H1 (cell line): Measurements from ENCODE around the gene STIM2. TPM values are rescaled to one million over a fixed set of nuclear protein-coding genes. Genes with fewer than 3 reads are reported as not detected.

ENCODE experiments used
- CTCF ChIA-PET: fragments of 300-600 bp; sonication (Branson Sonifier 250); formaldehyde crosslinking; loops from one replicate; lab custom pipeline; 2021; ENCODE audit not compliant: partially characterized antibody; lab: Charles Lee
- POLR2A ChIA-PET: fragments of 300-600 bp; sonication (Branson Sonifier 250); formaldehyde crosslinking; loops from one replicate; lab custom pipeline; 2021; ENCODE audit warnings: inconsistent platforms; ENCODE audit not compliant: partially characterized antibody; lab: Charles Lee
- DNase-seq, 2 experiments: peaks; one replicate each; pipeline versions ENCODE4 v3.0.0 to v3.0.0-alpha.2; 2010 to 2022; ENCODE audit warnings: low spot score in 2 of 2, low read depth in 1 of 2, mixed read lengths in 1 of 2
- FAIRE-seq: peaks from 2 replicates; lab custom pipeline; 2011; peaks lifted over from hg19 to GRCh38; lab: Jason Lieb, UNC
- H2AFZ ChIP-seq: 2 replicates; pipeline ENCODE4 v1.8.1; 2012; ENCODE audit warnings: low read length, inconsistent platforms
- H2AK5ac ChIP-seq: 2 replicates; pipeline ENCODE4 v1.6.1; 2013; ENCODE audit warnings: low read depth, low read length
- H2BK120ac ChIP-seq: replicated peaks from 2 replicates; pipeline ENCODE3; 2013; ENCODE audit warnings: low read depth, low read length, inconsistent platforms
- H2BK12ac ChIP-seq: 2 replicates; pipeline ENCODE4 v1.6.1; 2013; ENCODE audit warnings: low read depth, low read length
- H2BK15ac ChIP-seq: 2 replicates; pipeline ENCODE4 v1.6.1; 2013; ENCODE audit warnings: low read length
- H2BK20ac ChIP-seq: 2 replicates; pipeline ENCODE4 v1.6.1; 2013; ENCODE audit warnings: low read length
- H2BK5ac ChIP-seq: 2 replicates; pipeline ENCODE4 v1.6.1; 2013; ENCODE audit warnings: low read depth, low read length
- H3K14ac ChIP-seq: 2 replicates; pipeline ENCODE4 v1.6.1; 2013; ENCODE audit warnings: inconsistent platforms; ENCODE audit not compliant: insufficient read length
- H3K18ac ChIP-seq: 2 replicates; pipeline ENCODE4 v1.6.1; 2013; ENCODE audit warnings: low read length; ENCODE audit errors: extremely low read depth
- H3K23ac ChIP-seq: 2 replicates; pipeline ENCODE4 v1.6.1; 2013; ENCODE audit warnings: inconsistent platforms; ENCODE audit not compliant: insufficient read length
- H3K23me2 ChIP-seq: 2 replicates; pipeline ENCODE4 v1.6.1; 2013; ENCODE audit warnings: low read depth, low read length
- H3K27ac ChIP-seq: 2 replicates; pipeline ENCODE4 v1.6.1; 2011; ENCODE audit warnings: low read depth, low read length, inconsistent platforms
- H3K27me3 ChIP-seq, 4 experiments: replicated peaks in 1 of 4; 1 replicate in 1 of 4; 2 replicates in 3 of 4; pipeline versions ENCODE4 v1.6.1 to v1.8.1; 2011 to 2013; ENCODE audit warnings: low read length in 3 of 4, mild to moderate bottlenecking in 3 of 4, inconsistent platforms in 2 of 4, mixed read lengths in 2 of 4, moderate library complexity in 1 of 4; ENCODE audit not compliant: control insufficient read depth in 3 of 4, insufficient read depth in 3 of 4; ENCODE audit errors: extremely low read depth in 1 of 4
- H3K36me3 ChIP-seq, 4 experiments: 2 replicates each; pipeline versions ENCODE4 v1.6.1 to v1.8.1; 2011 to 2013; ENCODE audit warnings: mild to moderate bottlenecking in 4 of 4, low read length in 3 of 4, moderate library complexity in 2 of 4, control low read depth in 1 of 4, inconsistent platforms in 1 of 4; ENCODE audit not compliant: insufficient read depth in 4 of 4, control insufficient read depth in 2 of 4
- H3K4ac ChIP-seq: replicated peaks from 2 replicates; pipeline ENCODE3; 2013; ENCODE audit warnings: low read length, low read depth, mixed read lengths, inconsistent platforms; ENCODE audit not compliant: insufficient read length
- H3K4me1 ChIP-seq, 4 experiments: replicated peaks in 1 of 4; 1 replicate in 1 of 4; 2 replicates in 3 of 4; pipeline versions ENCODE4 v1.6.1 to v1.8.1; 2011 to 2013; ENCODE audit warnings: low read length in 3 of 4, inconsistent platforms in 2 of 4, mixed read lengths in 1 of 4; ENCODE audit not compliant: insufficient read depth in 4 of 4, control insufficient read depth in 3 of 4
- H3K4me2 ChIP-seq, 2 experiments: 2 replicates each; pipeline versions ENCODE4 v1.6.1 to v1.8.1; 2011 to 2013; ENCODE audit warnings: low read depth in 2 of 2, low read length in 2 of 2, control low read depth in 1 of 2, inconsistent platforms in 1 of 2, mild to moderate bottlenecking in 1 of 2; ENCODE audit not compliant: insufficient read depth in 1 of 2
- H3K4me3 ChIP-seq, 4 experiments: fragments of 200-600, 300-600 bp in 1 of 4; sonication (generic), shearing (Covaris generic), sonication (Bioruptor Twin) in 1 of 4; 2 replicates each; pipeline versions ENCODE4 v1.5.1 to v1.8.1; 2011 to 2016; ENCODE audit warnings: low read length in 4 of 4, low read depth in 3 of 4, control low read depth in 2 of 4, inconsistent platforms in 2 of 4, mild to moderate bottlenecking in 2 of 4, mixed read lengths in 1 of 4, moderate library complexity in 1 of 4; ENCODE audit not compliant: insufficient read depth in 2 of 4; ENCODE audit errors: extremely low read depth in 1 of 4
- H3K56ac ChIP-seq: replicated peaks from 2 replicates; pipeline ENCODE3; 2013; ENCODE audit warnings: low read depth, mild to moderate bottlenecking, mixed read lengths, low read length, inconsistent platforms; ENCODE audit not compliant: insufficient read length
- H3K79me1 ChIP-seq: 2 replicates; pipeline ENCODE4 v1.6.1; 2013; ENCODE audit warnings: low read depth, low read length, control low read depth
- H3K79me2 ChIP-seq, 2 experiments: 2 replicates each; pipeline versions ENCODE4 v1.6.1 to v1.8.1; 2012 to 2013; ENCODE audit warnings: low read length in 2 of 2, mild to moderate bottlenecking in 2 of 2, inconsistent platforms in 1 of 2; ENCODE audit not compliant: insufficient read depth in 2 of 2, control insufficient read depth in 1 of 2
- H3K9ac ChIP-seq, 4 experiments: replicated peaks in 1 of 4; 1 replicate in 1 of 4; 2 replicates in 3 of 4; pipeline versions ENCODE4 v1.6.1 to v1.8.1; 2011 to 2013; ENCODE audit warnings: low read depth in 3 of 4, low read length in 3 of 4, control low read depth in 2 of 4, mild to moderate bottlenecking in 2 of 4, moderate library complexity in 2 of 4, inconsistent platforms in 1 of 4; ENCODE audit errors: extremely low read depth in 1 of 4
- H3K9me3 ChIP-seq, 2 experiments: 2 replicates each; pipeline versions ENCODE4 v1.6.1 to v1.8.1; 2012 to 2013; ENCODE audit warnings: mild to moderate bottlenecking in 2 of 2, moderate library complexity in 2 of 2, control low read depth in 1 of 2, inconsistent platforms in 1 of 2, low read depth in 1 of 2, low read length in 1 of 2, mixed read lengths in 1 of 2; ENCODE audit not compliant: insufficient read depth in 2 of 2
- H4K20me1 ChIP-seq, 2 experiments: replicated peaks in 1 of 2; 2 replicates each; pipeline versions ENCODE3 to v1.8.1; 2011 to 2013; ENCODE audit warnings: inconsistent platforms in 2 of 2, low read length in 2 of 2, mild to moderate bottlenecking in 1 of 2; ENCODE audit not compliant: insufficient read depth in 2 of 2, control insufficient read depth in 1 of 2
- H4K5ac ChIP-seq: 2 replicates; pipeline ENCODE4 v1.6.1; 2013; ENCODE audit warnings: low read length, low read depth, mixed read lengths, inconsistent platforms; ENCODE audit not compliant: insufficient read length
- H4K8ac ChIP-seq: 2 replicates; pipeline ENCODE4 v1.8.0; 2013; ENCODE audit warnings: mild to moderate bottlenecking, moderate library complexity, low read length, inconsistent platforms; ENCODE audit not compliant: insufficient read depth; ENCODE audit errors: extremely low read depth
- H4K91ac ChIP-seq: replicated peaks from 2 replicates; pipeline ENCODE3; 2013; ENCODE audit warnings: low read length, mixed read lengths, inconsistent platforms; ENCODE audit not compliant: insufficient read length
- CBX5 ChIP-seq: fragments of 300-800, 300-1000 bp; sonication (generic); IDR thresholded peaks from 2 replicates; pipeline ENCODE4 v1.7.1; 2016; ENCODE audit warnings: antibody characterized with exemption, low read length, low read depth
- HDAC6 ChIP-seq: IDR thresholded peaks from one replicate; pipeline ENCODE4 v1.7.1; 2012; ENCODE audit warnings: low read depth, mild to moderate bottlenecking, inconsistent platforms, low read length, moderate library complexity
- KDM5A ChIP-seq: fragments of 200-600 bp; IDR thresholded peaks from 2 replicates; pipeline ENCODE4 v1.7.1; 2012; ENCODE audit warnings: mild to moderate bottlenecking, low read length, inconsistent platforms, mixed read lengths
- RNF2 ChIP-seq: fragments of 200-900, 300-1000 bp; sonication (generic); IDR thresholded peaks from 2 replicates; pipeline ENCODE4 v1.7.1; 2016; ENCODE audit warnings: borderline replicate concordance, low read depth, mild to moderate bottlenecking, antibody characterized with exemption, low read length; ENCODE audit not compliant: poor library complexity, severe bottlenecking; ENCODE audit errors: missing control alignments
- RXRA ChIP-seq: IDR thresholded peaks from 2 replicates; pipeline ENCODE4 v1.6.1; 2011; ENCODE audit warnings: low read depth, mild to moderate bottlenecking, low read length, moderate library complexity; ENCODE audit not compliant: insufficient read depth
- TEAD4 ChIP-seq: IDR thresholded peaks from 2 replicates; pipeline ENCODE4 v1.6.1; 2012; ENCODE audit warnings: low read depth, low read length, inconsistent platforms, mixed read lengths
- USF2 ChIP-seq: IDR thresholded peaks from 2 replicates; pipeline ENCODE4 v1.6.1; 2011; ENCODE audit warnings: low read length, improper control_type of control experiment
- WGBS, 2 experiments: shearing (Covaris generic) in 1 of 2; methylation state at CpG; one replicate each; pipeline versions ENCODE4 v1.1.6 to v1.1.7; 2013 to 2015; ENCODE audit warnings: low lambda C conversion rate in 2 of 2, mixed read lengths in 2 of 2, inconsistent platforms in 1 of 2, low coverage in 1 of 2, missing lambda C conversion rate in 1 of 2; ENCODE audit not compliant: insufficient replicate concordance in 2 of 2, insufficient coverage in 1 of 2, insufficient read length in 1 of 2; ENCODE audit errors: extremely low coverage in 1 of 2, missing lambda C conversion rate in 1 of 2; 5-methylcytosine and 5-hydroxymethylcytosine counted together
- polyA plus RNA-seq, 7 experiments: library from polyadenylated mRNA; depleted of rRNA in 3 of 7; stranded (reverse) in 5 of 7; unstranded in 2 of 7; fragments of >200 nt in 5 of 7; fragments of 200-250 nt in 2 of 7; gene quantifications; 1 replicate in 5 of 7; 2 replicates in 1 of 7; 4 replicates in 1 of 7; pipeline versions ENCODE4 v1.2.1 to v1.2.3, GENCODE V29; 2011 to 2013; ENCODE audit warnings: missing spikeins in 2 of 7, mixed read lengths in 2 of 7
- total RNA-seq: library from RNA; stranded (reverse); fragmentation: NEBNext Ultra II Directional; extraction: Animal tissue kit (Norgen Biotek cat#: 25700); gene quantifications from 2 replicates; pipeline ENCODE4 v1.2.1, GENCODE V29; 2021

The STIM2 gene
- total and polyA plus RNA-seq, 2 of the 8 experiments (the other 6 are each of a cell fraction or from before 2014, with no cell fraction given), result 22.9 to 23.0 TPM

GRCh38 chr4:26879805-26880204 lies 19.2 kb downstream of the STIM2 start:
- H3K9me3 ChIP-seq, result no peaks in the 10 kb centered on the region
- H3K4ac ChIP-seq, result no peak overlapping the region
- no peaks in the 10 kb centered on the region for H4K20me1 ChIP-seq
- H3K4me3 ChIP-seq, result no peak overlapping the region
- no peaks in the 10 kb centered on the region for H3K4me1 ChIP-seq
- H3K79me1 ChIP-seq, result no peaks in the 10 kb centered on the region
- no peak overlapping the region for H2BK5ac ChIP-seq
- FAIRE-seq, result no peak
- ChIA-PET POLR2A (no interaction called here), CTCF (no interaction called here)
- no peak overlapping the region for H4K8ac ChIP-seq
- H3K23ac ChIP-seq, result no peak overlapping the region
- H3K9ac ChIP-seq, result no peak overlapping the region
- H2AFZ ChIP-seq, result no peak overlapping the region
- no peak for DNase-seq
- H3K4me2 ChIP-seq, result no peak overlapping the region
- H3K79me2 ChIP-seq, result peaks cover 3 to 42% of the 10 kb centered on the region in 2 experiments; a peak in 2 of 4 replicates
- TF ChIP-seq RNF2 (no peak), RXRA (no peak), HDAC6 (no peak), KDM5A (no peak), TEAD4 (no peak), USF2 (no peak), CBX5 (no peak)
- H3K36me3 ChIP-seq, result no peaks in the 10 kb centered on the region
- H3K27me3 ChIP-seq, result no peaks in the 10 kb centered on the region
- no peak overlapping the region for H2BK15ac ChIP-seq
- H3K14ac ChIP-seq, result no peak overlapping the region
- no peak overlapping the region for H2AK5ac ChIP-seq
- no peak overlapping the region for H3K27ac ChIP-seq
- H3K18ac ChIP-seq, result no peak overlapping the region
- no peak overlapping the region for H3K56ac ChIP-seq
- 81% methylated on average over 2 of the region's 2 CpGs; no CpG with 5 or more reads in 1 of the 2 experiments for WGBS, 2 experiments
- no peak overlapping the region for H4K5ac ChIP-seq
- no peaks in the 10 kb centered on the region for H3K23me2 ChIP-seq
- H4K91ac ChIP-seq, result no peak overlapping the region
- H2BK120ac ChIP-seq, result no peak overlapping the region
- H2BK12ac ChIP-seq, result no peak overlapping the region
- H2BK20ac ChIP-seq, result no peak overlapping the region
